Neural cell (in vitro differentiated cells): ENCODE measurements around the gene TNFRSF6B.

Experiments used
- CTCF ChIP-seq: fragments of 450-650 bp; IDR thresholded peaks from 2 replicates; pipeline ENCODE4 v1.5.1; 2014; ENCODE audit warnings: antibody characterized with exemption, mild to moderate bottlenecking, moderate library complexity; ENCODE audit not compliant: poor library complexity, severe bottlenecking
- EZH2 ChIP-seq: fragments of 200-600, 300-800 bp; shearing (Covaris generic), sonication (generic); IDR thresholded peaks from 2 replicates; pipeline ENCODE4 v1.6.1; 2014; ENCODE audit warnings: antibody characterized with exemption, low read length, borderline replicate concordance, mild to moderate bottlenecking; ENCODE audit not compliant: insufficient read depth, poor library complexity, severe bottlenecking
- POLR2AphosphoS5 ChIP-seq: IDR thresholded peaks from 2 replicates; pipeline ENCODE4 v1.6.1; 2012

- TF ChIP-seq CTCF (no peak), EZH2 (no peak), POLR2AphosphoS5 (no peak)
Observed at GRCh38 chr20:63690898-63691710, 5.3 kb upstream of the TNFRSF6B start.
